Fibroblast of pulmonary artery (primary cell): Measurements from ENCODE around the gene P2RX4.
"Not testable (repeated sequence)": the region's sequence is repeated elsewhere in the genome, so short reads cannot be mapped to it uniquely, and the experiment has no call there.

Experiments
- DNase-seq: peaks from one replicate; pipeline ENCODE4 v3.0.0-alpha.2; 2010; ENCODE audit warnings: low read depth
- H3K4me3 ChIP-seq: replicated peaks from 2 replicates; pipeline ENCODE4 v1.5.1; 2011; ENCODE audit warnings: low read depth, mild to moderate bottlenecking, control low read depth, low read length, moderate library complexity
- CTCF ChIP-seq: IDR thresholded peaks from 2 replicates; pipeline ENCODE4 v1.5.1; 2011; ENCODE audit warnings: mild to moderate bottlenecking, control low read depth, low read length, inconsistent platforms; ENCODE audit errors: missing control alignments

Gene P2RX4

DNA sequence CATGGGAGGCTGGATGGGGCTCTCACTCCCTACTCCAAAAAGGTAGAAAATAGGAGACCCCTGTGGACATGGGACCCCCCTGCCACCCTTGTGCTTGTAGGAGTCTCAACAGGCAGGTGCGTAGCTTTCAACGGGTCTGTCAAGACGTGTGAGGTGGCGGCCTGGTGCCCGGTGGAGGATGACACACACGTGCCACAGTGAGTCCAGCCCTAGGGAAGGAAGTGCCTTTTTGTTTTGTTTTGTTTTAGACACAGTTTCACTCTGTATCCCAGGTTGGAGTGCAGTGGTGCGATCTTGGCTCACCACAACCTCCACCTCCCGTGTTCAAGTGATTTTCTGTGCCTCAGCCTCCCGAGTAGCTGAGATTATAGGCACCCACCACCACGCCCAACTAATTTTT, 12.9 kb downstream of the P2RX4 start:
- DNase-seq = no peak
- no peak for TF ChIP-seq CTCF
- no peak overlapping the region for H3K4me3 ChIP-seq

DNA sequence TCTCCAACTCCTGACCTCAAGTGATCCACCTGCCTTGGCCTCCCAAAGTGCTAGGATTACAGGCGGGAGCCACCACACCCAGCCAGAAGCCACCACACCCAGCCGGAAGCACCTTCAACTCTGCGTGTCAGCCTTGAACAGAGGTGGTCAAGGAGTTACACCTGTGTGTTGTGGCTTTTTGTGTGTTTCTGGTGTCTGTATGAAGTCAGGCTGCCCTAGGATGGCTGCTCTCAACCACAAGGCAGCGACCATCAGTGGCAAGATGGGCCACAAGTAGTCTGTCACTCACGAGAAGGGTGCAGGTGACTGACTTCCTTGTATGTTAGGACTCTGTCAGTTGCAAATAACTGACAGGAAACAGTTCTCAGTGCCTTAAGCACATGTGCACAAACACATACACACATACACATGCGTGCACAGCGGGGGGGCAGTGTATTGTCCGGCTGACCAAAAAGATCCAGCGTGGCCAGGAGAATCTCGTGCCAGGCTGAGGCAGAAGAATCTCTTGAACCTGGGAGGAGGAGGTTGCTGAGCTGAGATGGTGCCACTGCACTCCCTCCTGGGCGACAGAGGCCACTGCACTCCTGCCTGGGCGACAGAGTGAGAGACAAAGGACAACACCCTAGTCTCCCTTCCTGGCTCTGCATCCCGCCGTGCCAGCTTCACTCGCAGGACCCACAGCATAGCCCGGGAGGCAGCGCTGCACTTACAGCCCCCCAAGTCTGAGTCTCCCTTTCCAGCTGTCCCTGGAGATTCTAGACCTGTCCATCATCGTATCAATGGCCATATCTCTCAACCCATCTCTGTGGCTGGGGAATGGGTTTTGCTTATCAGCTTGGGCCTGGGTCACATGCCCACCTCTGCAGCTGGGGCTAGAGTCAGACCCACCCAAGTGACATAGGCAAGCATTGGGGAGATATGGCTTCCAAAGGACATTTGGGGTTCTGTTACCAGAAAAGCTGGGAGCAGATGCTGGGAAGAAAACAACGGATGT, 13.7 kb downstream of the P2RX4 start:
- DNase-seq = no peak
- H3K4me3 ChIP-seq = no peak overlapping the region
- TF ChIP-seq CTCF = peak; percentile 14

DNA sequence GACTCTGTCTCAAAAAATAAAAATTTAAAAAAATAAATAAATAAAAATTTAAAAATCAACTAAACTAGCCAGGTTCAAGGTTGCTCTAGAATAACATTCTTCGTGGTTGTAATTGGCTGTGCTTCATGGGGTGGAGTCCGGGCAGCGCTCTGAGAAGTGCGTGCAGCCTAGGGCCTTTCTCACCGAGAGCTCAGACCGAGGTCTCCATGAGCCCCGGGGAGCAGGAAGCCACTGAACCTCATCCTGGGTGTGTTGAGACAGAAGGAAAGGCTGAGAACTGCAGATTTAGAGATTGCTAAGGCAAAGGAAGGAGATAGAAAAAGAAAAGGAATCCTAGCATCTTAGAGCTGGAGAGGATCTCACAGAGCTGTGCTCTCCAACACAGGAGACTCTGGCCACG, 14.7 kb downstream of the P2RX4 start:
- TF ChIP-seq CTCF = no peak
- no peak overlapping the region for H3K4me3 ChIP-seq
- DNase-seq = no peak

DNA sequence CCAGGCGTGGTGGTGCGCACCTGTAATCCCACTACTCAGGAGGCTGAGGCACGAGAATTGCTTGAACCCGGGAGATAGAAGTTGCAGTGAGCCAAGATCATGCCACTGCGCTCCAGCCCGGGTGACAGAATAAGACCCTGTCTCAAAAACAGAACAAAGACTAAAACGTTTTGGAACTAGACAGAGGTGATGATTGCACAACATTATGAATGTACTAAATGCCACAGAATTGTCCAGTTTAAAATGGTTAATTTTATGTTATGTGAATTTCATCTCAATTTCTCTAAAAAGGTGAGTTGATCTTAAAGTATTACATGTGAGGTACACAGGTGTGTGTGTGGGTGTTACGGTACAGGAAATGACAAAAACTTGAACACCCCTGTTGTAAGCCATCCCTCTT, 16.5 kb downstream of the P2RX4 start:
- no peak for DNase-seq
- no peak for TF ChIP-seq CTCF
- no peak overlapping the region for H3K4me3 ChIP-seq

DNA sequence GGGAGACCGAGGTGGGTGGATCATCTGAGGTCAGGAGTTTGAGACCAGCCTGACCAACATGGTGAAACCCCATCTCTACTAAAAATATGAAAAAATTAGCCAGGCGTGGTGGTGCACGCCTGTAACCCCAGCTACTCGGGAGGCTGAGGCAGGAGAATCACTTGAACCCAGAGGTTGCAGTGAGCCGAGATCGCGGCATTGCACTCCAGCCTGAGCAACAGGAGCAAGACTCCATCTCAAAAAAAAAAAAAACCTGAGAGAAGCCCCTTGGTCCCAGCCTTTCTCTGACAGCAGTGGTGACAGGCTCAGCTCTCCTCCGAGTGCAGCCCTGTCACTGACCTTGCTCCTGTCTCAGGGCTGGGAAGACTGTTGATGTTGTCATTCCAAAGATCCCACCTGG, 16.9 kb downstream of the P2RX4 start:
- H3K4me3 ChIP-seq, DNase-seq: not testable (repeated sequence)

DNA sequence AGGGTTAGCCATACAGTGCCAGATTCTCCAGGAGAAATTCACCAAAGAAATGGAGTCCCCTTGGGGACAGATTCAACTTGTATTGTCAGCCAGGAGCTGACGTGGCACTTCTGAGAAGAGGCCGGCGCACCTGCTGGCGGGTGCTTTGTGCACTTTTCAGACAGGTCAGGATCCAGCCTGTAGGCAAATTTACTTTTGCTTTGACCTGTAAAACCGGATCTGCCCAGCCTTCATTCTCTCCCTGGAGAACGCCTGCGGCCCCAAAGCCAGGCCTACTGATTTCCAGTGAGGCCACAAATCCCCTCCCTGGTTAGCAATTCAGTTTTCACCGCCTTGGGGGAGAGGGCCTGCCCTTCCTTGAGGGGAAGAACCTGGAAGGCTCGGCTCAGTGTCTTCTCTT, 17.4 kb downstream of the P2RX4 start:
- DNase-seq = no peak
- no peak overlapping the region for H3K4me3 ChIP-seq
- TF ChIP-seq CTCF = no peak

DNA sequence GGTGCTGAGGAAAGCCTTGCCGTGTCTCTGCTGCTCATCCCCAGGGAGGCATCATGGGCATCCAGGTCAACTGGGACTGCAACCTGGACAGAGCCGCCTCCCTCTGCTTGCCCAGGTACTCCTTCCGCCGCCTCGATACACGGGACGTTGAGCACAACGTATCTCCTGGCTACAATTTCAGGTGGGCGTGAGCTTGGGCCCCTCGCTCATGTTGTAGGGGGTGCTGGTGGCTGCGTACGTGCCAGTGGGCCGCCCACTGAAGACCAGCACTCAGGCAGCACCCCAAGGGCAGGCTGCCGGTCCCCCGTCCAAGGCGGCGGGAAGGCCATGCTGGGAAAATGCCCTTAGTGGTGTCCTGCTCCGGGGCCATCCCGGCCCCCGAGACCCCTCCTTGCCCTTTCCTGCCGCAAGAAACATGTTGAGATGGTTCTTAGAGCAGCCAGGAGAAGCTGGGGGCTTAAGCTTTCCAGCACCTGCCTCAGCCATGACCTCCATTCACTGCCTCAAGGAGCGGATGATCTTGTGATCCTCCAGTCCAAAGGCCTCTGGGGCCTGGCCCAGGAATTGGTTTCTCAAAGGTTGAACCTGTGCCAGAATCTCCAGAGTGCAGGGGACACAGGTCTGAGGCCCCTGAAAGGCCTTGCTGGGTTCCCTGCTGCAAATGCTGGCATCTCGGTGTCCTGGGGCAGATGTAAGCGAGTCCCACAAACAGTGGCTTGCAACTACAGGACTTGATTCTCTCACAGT, 19.2 kb downstream of the P2RX4 start:
- no peak for DNase-seq
- H3K4me3 ChIP-seq = no peak overlapping the region
- no peak for TF ChIP-seq CTCF
